Prostate gland (tissue), 2 donors: ENCODE data around the gene PRDM16.

ENCODE experiments used
- POLR2A ChIP-seq: fragments of 450-650 bp; IDR thresholded peaks from one replicate; pipeline ENCODE4 v1.6.1; 2016; ENCODE audit warnings: antibody characterized with exemption, mild to moderate bottlenecking
- POLR2AphosphoS5 ChIP-seq: sonication (generic); formaldehyde crosslinking; IDR thresholded peaks from one replicate; pipeline ENCODE4 v1.6.1; 2017; ENCODE audit warnings: antibody characterized with exemption
- TF ChIP-seq, protein P1 (sequence below), 4 experiments: fragments of 200-600 bp in 2 of 4; fragments of 450-650 bp in 2 of 4; sonication (generic) in 2 of 4; IDR thresholded peaks; 1 replicate in 3 of 4; 2 replicates in 1 of 4; pipeline ENCODE4 v1.5.1; 2016 to 2019; ENCODE audit warnings: antibody characterized with exemption in 4 of 4, mild to moderate bottlenecking in 2 of 4, moderate library complexity in 2 of 4

DNA sequence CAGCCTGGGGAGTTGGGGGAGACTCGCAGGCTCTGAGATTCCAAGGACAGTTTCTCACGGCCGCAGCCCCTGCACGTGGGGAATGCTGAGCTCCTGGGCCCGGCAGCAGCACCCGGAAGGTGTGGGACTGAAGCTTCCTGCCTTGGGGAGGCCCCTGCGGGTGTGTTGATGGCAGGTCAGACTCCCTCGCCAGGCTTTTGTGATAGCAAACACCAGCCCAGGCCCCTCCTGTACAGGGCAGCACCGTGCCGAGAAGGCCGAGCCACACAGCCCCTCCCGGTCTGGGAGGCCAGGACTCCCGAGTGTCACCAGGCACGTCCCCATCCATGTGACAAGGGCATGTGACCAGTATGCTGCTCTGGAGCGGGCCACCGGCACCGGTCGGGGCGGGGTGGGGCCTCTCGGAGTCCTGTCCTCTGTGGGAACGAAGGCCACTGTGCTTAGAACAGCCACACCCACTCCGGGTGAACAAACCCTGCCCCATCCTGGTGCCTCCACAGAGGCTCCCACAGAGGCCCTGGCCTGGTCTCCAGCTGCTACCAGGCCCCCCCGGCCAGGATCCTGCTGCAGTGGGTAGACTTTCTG lies 354.3 kb downstream of the PRDM16 start:
- TF ChIP-seq, protein P1, sequence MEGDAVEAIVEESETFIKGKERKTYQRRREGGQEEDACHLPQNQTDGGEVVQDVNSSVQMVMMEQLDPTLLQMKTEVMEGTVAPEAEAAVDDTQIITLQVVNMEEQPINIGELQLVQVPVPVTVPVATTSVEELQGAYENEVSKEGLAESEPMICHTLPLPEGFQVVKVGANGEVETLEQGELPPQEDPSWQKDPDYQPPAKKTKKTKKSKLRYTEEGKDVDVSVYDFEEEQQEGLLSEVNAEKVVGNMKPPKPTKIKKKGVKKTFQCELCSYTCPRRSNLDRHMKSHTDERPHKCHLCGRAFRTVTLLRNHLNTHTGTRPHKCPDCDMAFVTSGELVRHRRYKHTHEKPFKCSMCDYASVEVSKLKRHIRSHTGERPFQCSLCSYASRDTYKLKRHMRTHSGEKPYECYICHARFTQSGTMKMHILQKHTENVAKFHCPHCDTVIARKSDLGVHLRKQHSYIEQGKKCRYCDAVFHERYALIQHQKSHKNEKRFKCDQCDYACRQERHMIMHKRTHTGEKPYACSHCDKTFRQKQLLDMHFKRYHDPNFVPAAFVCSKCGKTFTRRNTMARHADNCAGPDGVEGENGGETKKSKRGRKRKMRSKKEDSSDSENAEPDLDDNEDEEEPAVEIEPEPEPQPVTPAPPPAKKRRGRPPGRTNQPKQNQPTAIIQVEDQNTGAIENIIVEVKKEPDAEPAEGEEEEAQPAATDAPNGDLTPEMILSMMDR (IDR thresholded peaks at IDR 0.05) = no peak
- TF ChIP-seq POLR2AphosphoS5 = no peak
- no peak for TF ChIP-seq POLR2A
